K562 (cell line): ENCODE results near the gene SEMA3A. TPM values are rescaled to one million over a fixed set of nuclear protein-coding genes. Genes with fewer than 3 reads are reported as not detected.

Experiments
- ATAC-seq: fragments of 200-7000 bp; cut with Tn5 transposase; 3 replicates; pipeline ENCODE4 v1.9.1; 2020; ENCODE audit warnings: moderate library complexity
- BruUV-seq: library from RNA; stranded (reverse); fragments of 400-500 nt; replicated peaks from 2 replicates; lab custom pipeline; 2021; lab: Mats Ljungman, UMichigan
- CTCF ChIA-PET: fragments of 300-600 bp; formaldehyde crosslinking; extraction: SDS; loops from one replicate; lab custom pipeline; 2021; ENCODE audit warnings: low intra/inter-chr PET ratio; lab: Yijun Ruan, JAX
- POLR2A ChIA-PET: fragments of 300-600, 350-650 bp; sonication (Branson Sonifier 250); formaldehyde crosslinking; extraction: SDS; loops from one replicate; lab custom pipeline; 2021; ENCODE audit warnings: antibody characterized with exemption, inconsistent platforms; lab: Yijun Ruan, JAX
- DNase-seq, 4 experiments: peaks; one replicate each; pipeline versions ENCODE4 v3.0.0 to v3.0.0-alpha.2; 2011 to 2018; ENCODE audit warnings: low spot score in 3 of 4, mixed read lengths in 3 of 4; ENCODE audit errors: extremely low read depth in 1 of 4
- FAIRE-seq: peaks from 2 replicates; lab custom pipeline; 2011; peaks lifted over from hg19 to GRCh38; lab: Jason Lieb, UNC
- H2AFZ ChIP-seq: 2 replicates; pipeline ENCODE4 v1.6.0; 2011; ENCODE audit warnings: low read depth, low read length, control low read depth, inconsistent platforms
- H3K27ac ChIP-seq: fragments of 200-600 bp; 3 replicates; pipeline ENCODE4 v1.8.0; 2011; ENCODE audit warnings: low read depth, mild to moderate bottlenecking, control low read depth, inconsistent platforms, low read length, moderate library complexity, mixed read lengths; ENCODE audit errors: extremely low read depth
- H3K27me3 ChIP-seq, 2 experiments: fragments of 300-600 bp in 1 of 2; 2 replicates in 1 of 2; 3 replicates in 1 of 2; pipeline versions ENCODE4 v1.6.0 to v1.8.0; 2011; ENCODE audit warnings: inconsistent platforms in 2 of 2, low read length in 2 of 2, mild to moderate bottlenecking in 1 of 2, mixed read lengths in 1 of 2, moderate library complexity in 1 of 2; ENCODE audit not compliant: control insufficient read depth in 2 of 2, insufficient read depth in 2 of 2
- H3K36me3 ChIP-seq: fragments of 300-600 bp; 3 replicates; pipeline ENCODE4 v1.8.0; 2011; ENCODE audit warnings: mild to moderate bottlenecking, low read length, inconsistent platforms; ENCODE audit not compliant: control insufficient read depth, insufficient read depth
- H3K4me1 ChIP-seq, 2 experiments: fragments of 200-600 bp in 1 of 2; replicated peaks in 1 of 2; 2 replicates in 1 of 2; 3 replicates in 1 of 2; pipeline versions ENCODE4 v1.5.1 to v1.8.0; 2011; ENCODE audit warnings: inconsistent platforms in 2 of 2, low read length in 2 of 2, mild to moderate bottlenecking in 1 of 2, mixed read lengths in 1 of 2, moderate library complexity in 1 of 2; ENCODE audit not compliant: control insufficient read depth in 2 of 2, insufficient read depth in 2 of 2
- H3K4me2 ChIP-seq: 2 replicates; pipeline ENCODE4 v1.6.1; 2011; ENCODE audit warnings: low read length, control low read depth, inconsistent platforms, mixed read lengths; ENCODE audit not compliant: insufficient read depth
- H3K4me3 ChIP-seq: fragments of 200-600 bp; sonication (generic), shearing (Covaris generic); 2 replicates; pipeline ENCODE4 v1.5.1; 2016; ENCODE audit warnings: control low read depth, inconsistent platforms
- H3K79me2 ChIP-seq: fragments of 200-600 bp; 3 replicates; pipeline ENCODE4 v1.8.0; 2011; ENCODE audit warnings: low read length, inconsistent platforms; ENCODE audit not compliant: control insufficient read depth, insufficient read depth
- H3K9ac ChIP-seq, 2 experiments: 2 replicates each; pipeline versions ENCODE4 v1.6.0 to v1.6.1; 2011; ENCODE audit warnings: low read depth in 2 of 2, low read length in 2 of 2, control low read depth in 1 of 2, inconsistent platforms in 1 of 2, mild to moderate bottlenecking in 1 of 2, mixed read lengths in 1 of 2; ENCODE audit not compliant: insufficient read depth in 1 of 2
- H3K9me1 ChIP-seq: one replicate; pipeline ENCODE4 v1.6.0; 2011; ENCODE audit warnings: inconsistent platforms, mild to moderate bottlenecking, low read length, moderate library complexity; ENCODE audit not compliant: control insufficient read depth, insufficient read depth
- H3K9me3 ChIP-seq: replicated peaks from 2 replicates; pipeline ENCODE4 v1.5.1; 2011; ENCODE audit warnings: low read depth, low read length, inconsistent platforms; ENCODE audit not compliant: control insufficient read depth, insufficient read depth
- H4K20me1 ChIP-seq: replicated peaks from 2 replicates; pipeline ENCODE4 v1.6.1; 2011; ENCODE audit warnings: low read length, inconsistent platforms, mixed read lengths; ENCODE audit not compliant: control insufficient read depth, insufficient read depth
- EGR1 ChIP-seq: fragments of 450-650 bp; conservative IDR thresholded peaks from 2 replicates; pipeline ENCODE4 v1.6.1; 2017; ENCODE audit warnings: mild to moderate bottlenecking
- TSC22D4 ChIP-seq: fragments of 450-650 bp; IDR thresholded peaks from 2 replicates; pipeline ENCODE4 v1.6.1; 2016; ENCODE audit warnings: missing genetic modification characterization, missing biosample characterization, control low read depth
- ZNF408 ChIP-seq: fragments of 250-450 bp; sonication (Bioruptor Pico); IDR thresholded peaks from 2 replicates; pipeline ENCODE4 v1.4.0; 2020; ENCODE audit warnings: low read depth, mild to moderate bottlenecking, moderate library complexity
- WGBS: fragments of 100-300 bp; shearing (Covaris generic); methylation state at CpG from one replicate; pipeline ENCODE4 v1.1.6; 2016; ENCODE audit warnings: low coverage, mixed read lengths; ENCODE audit not compliant: insufficient coverage; ENCODE audit errors: missing lambda C conversion rate; 5-methylcytosine and 5-hydroxymethylcytosine counted together
- in situ Hi-C: fragments of 300-500 bp; cut with MboI; formaldehyde crosslinking; loops from 4 replicates; pipeline ENCODE4 v1.15.0; 2018; ENCODE audit warnings: inconsistent platforms, mixed read lengths
- intact Hi-C: fragments of 100-400 bp; cut with micrococcal nuclease; formaldehyde crosslinking; loops from 2 replicates; pipeline ENCODE4 v1.14.2; 2022
- polyA plus RNA-seq, 8 experiments: library from polyadenylated mRNA; depleted of rRNA in 4 of 8; stranded (reverse) in 5 of 8; unstranded in 3 of 8; fragments of >200 nt; fragmentation: Nextera tagmentation in 2 of 8; fragmentation: Illumina TruSeq in 1 of 8; extraction: Ambion mirVana in 2 of 8; extraction: Trizol in 1 of 8; gene quantifications; 2 replicates each; pipeline versions ENCODE4 v1.2.1 to v1.2.3, GENCODE V29; 2011 to 2014; ENCODE audit warnings: inconsistent platforms in 1 of 8, missing spikeins in 1 of 8
- total RNA-seq, 7 experiments: library from RNA; depleted of rRNA in 6 of 7; stranded (reverse); fragments of >200 nt in 6 of 7; fragmentation: Illumina TruSeq in 2 of 7; extraction: Trizol in 2 of 7; gene quantifications; 2 replicates each; pipeline versions ENCODE4 v1.2.1 to v1.2.3, GENCODE V29; 2011 to 2021; ENCODE audit warnings: low replicate concordance in 1 of 7
- TF ChIP-seq, protein P1 (sequence below): fragments of 450-650 bp; IDR thresholded peaks from 2 replicates; pipeline ENCODE4 v1.6.1; 2016; ENCODE audit warnings: low read depth

Gene SEMA3A
- total and polyA plus RNA-seq, 9 of the 15 experiments (the other 6 are each of a cell fraction or from before 2014, with no cell fraction given) = 0.36 to 3.0 (median 1.1) TPM

DNA sequence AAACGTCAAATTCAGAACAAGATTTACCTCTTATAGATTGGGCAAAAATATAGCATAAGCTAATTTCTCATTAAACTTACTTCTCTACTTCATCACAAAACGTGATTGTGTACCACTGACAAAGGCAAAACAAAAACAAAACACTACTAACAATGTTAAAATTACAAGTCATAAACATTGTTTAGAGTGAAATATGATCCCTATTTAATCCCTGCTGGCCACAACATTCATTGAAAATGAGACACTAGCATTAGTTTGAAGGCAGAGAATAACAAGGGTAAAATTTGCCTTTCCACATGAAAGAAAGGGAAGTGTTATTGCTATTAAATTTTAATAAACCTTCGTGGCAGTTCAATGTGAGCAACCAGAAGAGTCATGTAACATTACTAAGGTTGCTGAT lies 45.0 kb downstream of the SEMA3A start:
- Histone ChIP-seq H3K4me2 (no peak overlapping the region), H3K4me3 (no peak overlapping the region), H3K4me1 (no peaks in the 10 kb centered on the region), H3K27me3 (no peaks in the 10 kb centered on the region), H2AFZ (no peak overlapping the region), H3K27ac (no peak overlapping the region), H3K9me1 (no peaks in the 10 kb centered on the region), H4K20me1 (no peaks in the 10 kb centered on the region), H3K9me3 (no peaks in the 10 kb centered on the region), H3K36me3 (no peaks in the 10 kb centered on the region), H3K9ac (no peak overlapping the region), H3K79me2 (no peaks in the 10 kb centered on the region)
- intact Hi-C loops (no loop called here), in situ Hi-C loops (no loop called here)
- no TSS peak for BruUV-seq
- FAIRE-seq (no peak), DNase-seq (no peak), ATAC-seq (no peak)
- TF ChIP-seq ZNF408 (CRISPR knock-in tag) (no peak), EGR1 (no peak), TSC22D4 (tag) (no peak)
- TF ChIP-seq, protein P1, sequence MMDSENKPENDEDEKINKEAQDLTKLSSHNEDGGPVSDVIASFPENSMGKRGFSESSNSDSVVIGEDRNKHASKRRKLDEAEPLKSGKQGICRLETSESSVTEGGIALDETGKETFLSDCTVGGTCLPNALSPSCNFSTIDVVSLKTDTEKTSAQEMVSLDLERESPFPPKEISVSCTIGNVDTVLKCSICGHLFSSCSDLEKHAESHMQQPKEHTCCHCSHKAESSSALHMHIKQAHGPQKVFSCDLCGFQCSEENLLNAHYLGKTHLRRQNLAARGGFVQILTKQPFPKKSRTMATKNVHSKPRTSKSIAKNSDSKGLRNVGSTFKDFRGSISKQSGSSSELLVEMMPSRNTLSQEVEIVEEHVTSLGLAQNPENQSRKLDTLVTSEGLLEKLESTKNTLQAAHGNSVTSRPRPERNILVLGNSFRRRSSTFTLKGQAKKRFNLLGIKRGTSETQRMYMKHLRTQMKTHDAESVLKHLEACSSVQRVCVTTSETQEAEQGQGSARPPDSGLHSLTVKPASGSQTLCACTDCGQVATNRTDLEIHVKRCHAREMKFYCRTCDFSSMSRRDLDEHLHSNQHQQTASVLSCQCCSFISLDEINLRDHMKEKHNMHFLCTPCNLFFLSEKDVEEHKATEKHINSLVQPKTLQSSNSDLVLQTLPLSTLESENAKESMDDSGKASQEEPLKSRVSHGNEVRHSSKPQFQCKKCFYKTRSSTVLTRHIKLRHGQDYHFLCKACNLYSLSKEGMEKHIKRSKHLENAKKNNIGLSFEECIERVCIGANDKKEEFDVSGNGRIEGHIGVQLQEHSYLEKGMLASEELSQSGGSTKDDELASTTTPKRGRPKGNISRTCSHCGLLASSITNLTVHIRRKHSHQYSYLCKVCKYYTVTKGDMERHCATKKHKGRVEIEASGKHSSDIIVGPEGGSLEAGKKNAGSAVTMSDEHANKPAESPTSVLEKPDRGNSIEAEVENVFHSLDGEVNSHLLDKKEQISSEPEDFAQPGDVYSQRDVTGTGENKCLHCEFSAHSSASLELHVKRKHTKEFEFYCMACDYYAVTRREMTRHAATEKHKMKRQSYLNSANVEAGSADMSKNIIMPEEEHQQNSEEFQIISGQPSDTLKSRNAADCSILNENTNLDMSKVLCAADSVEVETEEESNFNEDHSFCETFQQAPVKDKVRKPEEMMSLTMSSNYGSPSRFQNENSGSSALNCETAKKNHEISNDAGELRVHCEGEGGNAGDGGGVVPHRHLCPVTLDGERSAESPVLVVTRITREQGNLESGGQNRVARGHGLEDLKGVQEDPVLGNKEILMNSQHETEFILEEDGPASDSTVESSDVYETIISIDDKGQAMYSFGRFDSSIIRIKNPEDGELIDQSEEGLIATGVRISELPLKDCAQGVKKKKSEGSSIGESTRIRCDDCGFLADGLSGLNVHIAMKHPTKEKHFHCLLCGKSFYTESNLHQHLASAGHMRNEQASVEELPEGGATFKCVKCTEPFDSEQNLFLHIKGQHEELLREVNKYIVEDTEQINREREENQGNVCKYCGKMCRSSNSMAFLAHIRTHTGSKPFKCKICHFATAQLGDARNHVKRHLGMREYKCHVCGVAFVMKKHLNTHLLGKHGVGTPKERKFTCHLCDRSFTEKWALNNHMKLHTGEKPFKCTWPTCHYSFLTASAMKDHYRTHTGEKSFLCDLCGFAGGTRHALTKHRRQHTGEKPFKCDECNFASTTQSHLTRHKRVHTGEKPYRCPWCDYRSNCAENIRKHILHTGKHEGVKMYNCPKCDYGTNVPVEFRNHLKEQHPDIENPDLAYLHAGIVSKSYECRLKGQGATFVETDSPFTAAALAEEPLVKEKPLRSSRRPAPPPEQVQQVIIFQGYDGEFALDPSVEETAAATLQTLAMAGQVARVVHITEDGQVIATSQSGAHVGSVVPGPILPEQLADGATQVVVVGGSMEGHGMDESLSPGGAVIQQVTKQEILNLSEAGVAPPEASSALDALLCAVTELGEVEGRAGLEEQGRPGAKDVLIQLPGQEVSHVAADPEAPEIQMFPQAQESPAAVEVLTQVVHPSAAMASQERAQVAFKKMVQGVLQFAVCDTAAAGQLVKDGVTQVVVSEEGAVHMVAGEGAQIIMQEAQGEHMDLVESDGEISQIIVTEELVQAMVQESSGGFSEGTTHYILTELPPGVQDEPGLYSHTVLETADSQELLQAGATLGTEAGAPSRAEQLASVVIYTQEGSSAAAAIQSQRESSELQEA = no peak
- 0% methylated on average over 3 of the region's 3 CpGs for WGBS
- CTCF ChIA-PET = no interaction called here
- POLR2A ChIA-PET = no interaction called here
